ENCODE measurements around the gene SERPINB11.

The SERPINB11 gene

GRCh38 chr18:63700501-63700900 lies 2.3 kb upstream of the SERPINB11 start:
- H3K27ac Mint-ChIP-seq, result no peak overlapping the region
- H3K4me1 Mint-ChIP-seq, result no peaks in the 10 kb centered on the region
- no peak overlapping the region for H3K4me3 Mint-ChIP-seq
- DNase-seq (ENCODE audit: low spot score in 2 of 2), result no peak
- no peaks in the 10 kb centered on the region for H3K36me3 Mint-ChIP-seq
- no peak for ATAC-seq
- H3K9me3 Mint-ChIP-seq, result no peaks in the 10 kb centered on the region

GRCh38 chr18:63701952-63702351 lies 808 bp upstream of the SERPINB11 start:
- Mint-ChIP-seq H3K4me3 (no peak overlapping the region), H3K4me1 (no peaks in the 10 kb centered on the region), H3K27ac (no peak overlapping the region), H3K9me3 (no peaks in the 10 kb centered on the region), H3K36me3 (no peaks in the 10 kb centered on the region)
- no peak for DNase-seq (ENCODE audit: low spot score in 2 of 2)
- no peak for ATAC-seq

DNA sequence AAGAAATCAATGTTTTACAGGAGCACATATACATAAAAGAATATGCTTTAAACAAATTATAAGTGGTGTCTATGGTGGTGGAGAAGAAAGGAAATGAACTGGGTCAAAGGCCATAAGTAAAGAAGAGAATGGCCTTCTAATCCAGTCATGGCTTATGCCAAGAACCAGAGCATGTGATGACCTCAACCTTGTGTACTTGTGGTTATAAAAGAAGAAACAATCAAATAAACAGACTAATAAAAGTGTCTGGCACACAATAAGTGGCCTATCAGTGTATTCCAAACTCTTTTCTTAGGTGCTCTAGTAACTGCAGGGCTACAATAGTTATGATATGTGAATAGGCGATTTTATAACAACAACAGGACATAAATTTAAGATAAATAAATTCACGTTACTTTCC lies 2.6 kb downstream of the SERPINB11 start:
- H3K9me3 Mint-ChIP-seq, result no peaks in the 10 kb centered on the region
- no peak for DNase-seq (ENCODE audit: low spot score in 2 of 2)
- H3K36me3 Mint-ChIP-seq, result no peaks in the 10 kb centered on the region
- H3K27ac Mint-ChIP-seq, result no peak overlapping the region
- no peak for ATAC-seq
- no peaks in the 10 kb centered on the region for H3K4me1 Mint-ChIP-seq
- no peak overlapping the region for H3K4me3 Mint-ChIP-seq

DNA sequence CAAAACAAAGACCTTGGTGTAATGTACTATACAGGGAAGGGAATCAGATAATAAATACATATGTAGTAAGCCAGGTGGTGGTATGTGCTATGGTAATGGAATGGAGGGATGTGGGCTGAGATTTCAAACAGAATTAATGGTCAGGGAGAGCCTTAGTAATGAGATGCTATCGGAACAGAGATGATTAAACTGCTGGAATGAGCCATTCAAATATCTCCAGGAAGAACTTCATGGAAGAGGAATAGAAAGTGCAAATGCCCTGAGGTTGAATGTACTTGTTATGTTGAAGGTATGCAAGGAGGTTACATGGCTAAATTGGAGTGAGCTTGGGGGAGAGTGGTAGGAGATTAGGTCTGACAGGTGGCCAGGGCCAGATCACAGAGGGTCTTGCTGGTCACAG lies 5.1 kb downstream of the SERPINB11 start:
- no peaks in the 10 kb centered on the region for H3K4me1 Mint-ChIP-seq
- H3K4me3 Mint-ChIP-seq, result no peak overlapping the region
- no peak overlapping the region for H3K27ac Mint-ChIP-seq
- no peak for ATAC-seq
- H3K36me3 Mint-ChIP-seq, result no peaks in the 10 kb centered on the region
- no peak for DNase-seq (ENCODE audit: low spot score in 2 of 2)
- H3K9me3 Mint-ChIP-seq, result no peaks in the 10 kb centered on the region

DNA sequence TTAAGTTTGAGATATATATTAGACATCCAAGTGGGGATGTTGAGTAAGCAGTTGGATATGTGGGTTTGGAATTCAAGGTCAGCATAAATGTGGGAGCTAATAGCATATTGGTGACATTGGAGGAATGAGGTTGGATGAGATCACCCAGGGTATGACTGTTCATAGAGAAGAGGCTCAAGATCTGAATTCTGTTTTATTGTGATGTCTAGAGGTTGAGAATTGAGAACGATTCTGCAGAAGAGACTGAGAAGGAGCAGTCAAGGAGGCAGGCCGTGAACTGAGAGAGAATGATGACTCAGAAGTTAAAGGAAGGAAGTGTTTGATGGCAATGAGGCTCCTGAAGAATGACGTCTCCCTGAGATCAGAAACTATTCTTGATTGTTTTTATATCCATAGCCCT lies 5.9 kb downstream of the SERPINB11 start:
- Mint-ChIP-seq H3K4me3 (no peak overlapping the region), H3K27ac (no peak overlapping the region), H3K4me1 (no peaks in the 10 kb centered on the region), H3K9me3 (peaks cover 8% of the 10 kb centered on the region), H3K36me3 (no peaks in the 10 kb centered on the region)
- no peak for DNase-seq (ENCODE audit: low spot score in 2 of 2)
- ATAC-seq, result no peak

DNA sequence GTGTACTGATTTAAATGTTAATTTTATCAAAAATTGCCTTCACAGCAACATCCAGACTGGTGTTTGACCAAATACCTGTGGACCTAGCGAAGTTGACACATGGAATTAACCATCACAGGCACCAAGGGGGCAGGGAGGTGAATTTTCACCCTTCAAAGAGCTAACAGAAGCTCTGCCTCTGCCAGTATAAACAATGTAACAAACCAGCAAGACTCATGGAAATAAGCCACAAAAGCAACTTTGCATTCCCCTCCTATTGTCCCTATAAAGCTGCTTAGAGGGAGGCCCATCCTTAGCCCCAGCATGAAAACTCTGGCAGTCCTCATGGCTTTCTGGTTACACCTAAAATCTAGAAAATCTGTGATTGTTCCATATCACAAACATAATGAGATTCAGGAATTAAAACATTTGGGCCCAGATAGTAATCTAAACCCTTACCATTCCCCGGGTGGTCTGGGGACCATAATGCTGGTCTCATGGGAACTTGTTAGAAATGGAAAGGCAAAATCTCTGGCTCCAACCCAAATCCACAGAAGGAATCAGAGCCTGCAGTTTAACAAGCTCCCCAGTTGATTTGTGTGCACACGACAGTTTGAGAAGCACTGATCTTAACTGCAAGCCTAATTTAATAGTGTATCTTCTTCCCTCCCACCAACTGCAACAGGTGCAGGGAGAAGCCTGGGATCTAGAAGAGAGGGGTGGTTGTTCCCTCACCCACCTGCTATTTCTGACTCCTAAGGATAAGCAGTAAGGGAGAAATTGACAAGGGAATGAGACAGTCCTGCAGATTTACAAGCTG lies 23.1 kb downstream of the SERPINB11 start:
- peaks cover 2% of the 10 kb centered on the region for H3K9me3 Mint-ChIP-seq
- H3K27ac Mint-ChIP-seq, result no peak overlapping the region
- no peaks in the 10 kb centered on the region for H3K4me1 Mint-ChIP-seq
- no peak for ATAC-seq
- no peak overlapping the region for H3K4me3 Mint-ChIP-seq
- DNase-seq (ENCODE audit: low spot score in 2 of 2), result no peak
- no peaks in the 10 kb centered on the region for H3K36me3 Mint-ChIP-seq

GRCh38 chr18:63730773-63731172 lies 28.0 kb downstream of the SERPINB11 start:
- H3K9me3 Mint-ChIP-seq, result no peaks in the 10 kb centered on the region
- H3K4me3 Mint-ChIP-seq, result no peak overlapping the region
- H3K27ac Mint-ChIP-seq, result no peak overlapping the region
- DNase-seq (ENCODE audit: low spot score in 2 of 2) (no peak), ATAC-seq (no peak)
- H3K36me3 Mint-ChIP-seq, result no peaks in the 10 kb centered on the region
- H3K4me1 Mint-ChIP-seq, result no peaks in the 10 kb centered on the region

- Mint-ChIP-seq H3K27ac (no peak overlapping the region), H3K4me3 (no peak overlapping the region), H3K36me3 (no peaks in the 10 kb centered on the region), H3K9me3 (no peaks in the 10 kb centered on the region), H3K4me1 (no peaks in the 10 kb centered on the region)
- DNase-seq (ENCODE audit: low spot score in 2 of 2) (no peak), ATAC-seq (no peak)
Observed at GRCh38 chr18:63731215-63731614, 28.5 kb downstream of the SERPINB11 start.

DNA sequence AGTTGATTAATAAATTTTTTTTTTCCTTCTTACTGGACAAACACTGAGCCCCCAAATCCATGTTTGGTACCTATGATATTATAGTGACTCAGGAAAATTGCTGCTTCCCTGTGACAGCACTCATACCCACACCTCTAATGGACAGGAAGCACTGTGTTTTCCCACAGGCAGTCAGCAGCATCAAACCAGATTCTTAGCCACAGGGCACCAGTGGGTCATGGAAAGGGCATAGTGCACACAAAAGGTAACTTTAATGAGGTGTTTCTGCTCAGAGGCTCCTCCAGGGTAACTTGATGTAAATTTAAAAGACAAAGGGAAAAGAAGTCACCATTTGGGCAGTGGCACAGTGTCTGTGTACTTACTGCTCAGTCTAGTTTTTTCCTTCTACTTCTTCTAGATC lies 34.1 kb downstream of the SERPINB11 start:
- Mint-ChIP-seq H3K27ac (no peak overlapping the region), H3K4me1 (no peaks in the 10 kb centered on the region), H3K36me3 (no peaks in the 10 kb centered on the region), H3K9me3 (no peaks in the 10 kb centered on the region), H3K4me3 (no peak overlapping the region)
- DNase-seq (ENCODE audit: low spot score in 2 of 2) (no peak), ATAC-seq (no peak)

GRCh38 chr18:63741769-63742168 lies 39.0 kb downstream of the SERPINB11 start:
- ATAC-seq (no peak), DNase-seq (ENCODE audit: low spot score in 2 of 2) (no peak)
- no peaks in the 10 kb centered on the region for H3K36me3 Mint-ChIP-seq
- no peaks in the 10 kb centered on the region for H3K4me1 Mint-ChIP-seq
- H3K9me3 Mint-ChIP-seq, result no peaks in the 10 kb centered on the region
- no peak overlapping the region for H3K27ac Mint-ChIP-seq
- no peak overlapping the region for H3K4me3 Mint-ChIP-seq

DNA sequence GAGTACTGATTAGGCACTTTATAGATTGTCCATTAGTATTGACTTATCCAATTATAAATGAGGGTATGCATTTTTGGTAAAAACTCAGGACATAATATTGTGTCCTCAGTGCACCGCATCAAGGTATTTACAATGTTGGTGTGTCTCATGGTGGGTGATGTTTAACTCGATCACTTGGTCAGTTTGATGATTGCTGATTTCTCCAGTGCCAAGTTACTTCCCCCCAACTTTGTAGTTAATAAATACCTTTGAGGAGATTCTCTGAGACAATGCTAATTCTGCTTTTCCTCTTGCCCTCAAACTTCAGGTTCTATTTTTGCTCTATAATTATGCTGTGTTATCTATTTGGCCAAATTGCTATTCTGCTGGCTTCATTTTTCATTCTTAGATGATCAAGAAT lies 44.2 kb downstream of the SERPINB11 start:
- H3K4me3 Mint-ChIP-seq, result no peak overlapping the region
- no peaks in the 10 kb centered on the region for H3K36me3 Mint-ChIP-seq
- no peak for ATAC-seq
- no peak overlapping the region for H3K27ac Mint-ChIP-seq
- H3K9me3 Mint-ChIP-seq, result no peaks in the 10 kb centered on the region
- DNase-seq (ENCODE audit: low spot score in 2 of 2), result no peak
- no peaks in the 10 kb centered on the region for H3K4me1 Mint-ChIP-seq

- no peak for ATAC-seq
- Mint-ChIP-seq H3K9me3 (no peaks in the 10 kb centered on the region), H3K4me3 (no peak overlapping the region), H3K4me1 (no peaks in the 10 kb centered on the region), H3K36me3 (no peaks in the 10 kb centered on the region), H3K27ac (no peak overlapping the region)
- DNase-seq (ENCODE audit: low spot score in 2 of 2), result no peak
Observed at GRCh38 chr18:63749489-63749888, 46.7 kb downstream of the SERPINB11 start.

DNA sequence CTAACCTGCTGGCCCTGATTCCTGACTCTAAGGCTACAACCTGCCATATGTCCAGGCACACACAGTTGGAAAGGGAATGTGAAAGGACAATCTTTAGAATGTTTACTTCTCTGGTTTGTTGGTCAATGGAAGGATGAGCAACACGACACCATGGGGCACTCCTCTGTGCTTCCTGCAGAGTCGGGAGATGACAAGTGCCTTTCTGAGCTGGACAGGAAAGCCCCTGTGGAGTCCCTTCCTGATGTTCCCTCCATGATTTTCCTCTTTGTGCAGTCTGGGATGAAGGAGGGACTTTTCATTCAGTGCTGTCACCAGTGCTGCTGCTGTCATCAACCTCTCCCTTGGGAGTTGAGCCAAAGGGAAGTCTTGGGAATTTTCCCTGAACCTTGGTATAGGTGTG lies 49.9 kb downstream of the SERPINB11 start:
- Mint-ChIP-seq H3K36me3 (no peaks in the 10 kb centered on the region), H3K9me3 (no peaks in the 10 kb centered on the region), H3K4me3 (no peak overlapping the region), H3K4me1 (no peaks in the 10 kb centered on the region), H3K27ac (no peak overlapping the region)
- DNase-seq (ENCODE audit: low spot score in 2 of 2), result no peak
- ATAC-seq, result peak; percentile 28

- ATAC-seq, result no peak
- DNase-seq (ENCODE audit: low spot score in 2 of 2), result no peak
- H3K36me3 Mint-ChIP-seq, result no peaks in the 10 kb centered on the region
Observed at GRCh38 chr18:63753676-63754075, 50.9 kb downstream of the SERPINB11 start.

GRCh38 chr18:63757541-63757940 lies 54.8 kb downstream of the SERPINB11 start:
- no peak for DNase-seq (ENCODE audit: low spot score in 2 of 2)

More at GRCh38 chr18:63753676-63754075, 50.9 kb downstream of the SERPINB11 start:
- Mint-ChIP-seq H3K4me1 (no peaks in the 10 kb centered on the region), H3K4me3 (no peak overlapping the region), H3K9me3 (no peaks in the 10 kb centered on the region), H3K27ac (no peak overlapping the region)

GRCh38 chr18:63758615-63759240 lies 56.0 kb downstream of the SERPINB11 start:
- ATAC-seq (no peak), DNase-seq (ENCODE audit: low spot score in 2 of 2) (no peak)
- Mint-ChIP-seq H3K36me3 (no peaks in the 10 kb centered on the region), H3K27ac (no peak overlapping the region), H3K4me1 (no peaks in the 10 kb centered on the region), H3K9me3 (peaks cover 12% of the 10 kb centered on the region), H3K4me3 (no peak overlapping the region)

More at GRCh38 chr18:63757541-63757940, 54.8 kb downstream of the SERPINB11 start:
- Mint-ChIP-seq H3K36me3 (no peaks in the 10 kb centered on the region), H3K4me3 (no peak overlapping the region), H3K27ac (no peak overlapping the region), H3K4me1 (no peaks in the 10 kb centered on the region), H3K9me3 (peaks cover 12% of the 10 kb centered on the region)
- no peak for ATAC-seq

Measured in stimulated activated effector memory CD8-positive, alpha-beta T cell treated with anti-CD3 and anti-CD28 coated beads, Interleukin-12 subunit alpha, Interleukin-12 subunit beta, amount 100 ng/mL, for 72 hours (primary cell).